Loucy (cell line): ENCODE measurements around the gene SLC27A1.

Experiments
- H2AFZ ChIP-seq: fragments of 200-600 bp; sonication (generic); 2 replicates; pipeline ENCODE4 v1.6.0; 2016; ENCODE audit warnings: antibody characterized with exemption, mild to moderate bottlenecking, low read length, moderate library complexity
- H3F3A ChIP-seq: fragments of 200-600 bp; 2 replicates; pipeline ENCODE4 v1.6.0; 2016; ENCODE audit warnings: antibody characterized with exemption, low read depth, mild to moderate bottlenecking
- H3K27me3 ChIP-seq: fragments of 200-600 bp; sonication (generic); 2 replicates; pipeline ENCODE4 v1.6.1; 2014; ENCODE audit warnings: low read length, mild to moderate bottlenecking; ENCODE audit not compliant: insufficient read depth, poor library complexity, severe bottlenecking
- H3K36me3 ChIP-seq: fragments of 200-600 bp; sonication (generic); 2 replicates; pipeline ENCODE4 v1.6.1; 2016; ENCODE audit warnings: low read length; ENCODE audit not compliant: insufficient read depth
- H3K4me1 ChIP-seq: fragments of 200-600 bp; sonication (generic); 2 replicates; pipeline ENCODE4 v1.5.1; 2014; ENCODE audit warnings: low read length, mild to moderate bottlenecking; ENCODE audit not compliant: insufficient read depth, poor library complexity, severe bottlenecking
- H3K4me2 ChIP-seq: fragments of 200-600 bp; sonication (generic); 2 replicates; pipeline ENCODE4 v1.6.0; 2014; ENCODE audit warnings: antibody characterized with exemption, low read length, low read depth, mild to moderate bottlenecking; ENCODE audit not compliant: poor library complexity, severe bottlenecking
- H3K4me3 ChIP-seq: fragments of 200-600 bp; sonication (generic); 2 replicates; pipeline ENCODE4 v1.5.1; 2014; ENCODE audit warnings: low read length, mild to moderate bottlenecking, mixed read lengths; ENCODE audit not compliant: poor library complexity, severe bottlenecking
- H3K79me2 ChIP-seq: fragments of 200-600 bp; sonication (generic); 2 replicates; pipeline ENCODE4 v1.6.1; 2014; ENCODE audit warnings: low read length; ENCODE audit not compliant: insufficient read depth
- H3K9ac ChIP-seq: fragments of 200-600 bp; sonication (generic); 2 replicates; pipeline ENCODE4 v1.6.0; 2014; ENCODE audit warnings: mild to moderate bottlenecking, low read depth, low read length, moderate library complexity; ENCODE audit not compliant: poor library complexity, severe bottlenecking
- H3K9me2 ChIP-seq: fragments of 200-600 bp; sonication (generic); replicated peaks from 2 replicates; pipeline ENCODE4 v1.6.1; 2016; ENCODE audit warnings: low read depth, low read length, mixed read lengths
- H3K9me3 ChIP-seq: fragments of 200-600 bp; sonication (generic); 2 replicates; pipeline ENCODE4 v1.6.1; 2014; ENCODE audit warnings: mild to moderate bottlenecking, antibody characterized with exemption, low read length, low read depth; ENCODE audit not compliant: insufficient read depth
- H4K20me1 ChIP-seq: fragments of 200-600 bp; sonication (generic); 2 replicates; pipeline ENCODE4 v1.6.0; 2014; ENCODE audit warnings: antibody characterized with exemption, low read length, mild to moderate bottlenecking; ENCODE audit not compliant: insufficient read depth, poor library complexity, severe bottlenecking
- EZH2phosphoT487 ChIP-seq: fragments of 200-600 bp; IDR thresholded peaks from 2 replicates; pipeline ENCODE4 v1.6.1; 2018; ENCODE audit warnings: antibody characterized with exemption, mild to moderate bottlenecking, moderate library complexity, borderline replicate concordance
- TF ChIP-seq, protein P1 (sequence below): fragments of 200-600 bp; sonication (generic); conservative IDR thresholded peaks from 2 replicates; pipeline ENCODE4 v1.5.1; 2014; ENCODE audit warnings: mild to moderate bottlenecking, antibody characterized with exemption, low read length

The SLC27A1 gene

GRCh38 chr19:17470068-17470841 lies at the start of gene SLC27A1:
Gene SLC27A1, plus strand, starts transcription at chr19:17470524. Its CDS starts 17 bp downstream, at chr19:17470541.
- no peaks in the 10 kb centered on the region; the same call in 1 of the 2 replicates for H3F3A ChIP-seq
- TF ChIP-seq, protein P1, sequence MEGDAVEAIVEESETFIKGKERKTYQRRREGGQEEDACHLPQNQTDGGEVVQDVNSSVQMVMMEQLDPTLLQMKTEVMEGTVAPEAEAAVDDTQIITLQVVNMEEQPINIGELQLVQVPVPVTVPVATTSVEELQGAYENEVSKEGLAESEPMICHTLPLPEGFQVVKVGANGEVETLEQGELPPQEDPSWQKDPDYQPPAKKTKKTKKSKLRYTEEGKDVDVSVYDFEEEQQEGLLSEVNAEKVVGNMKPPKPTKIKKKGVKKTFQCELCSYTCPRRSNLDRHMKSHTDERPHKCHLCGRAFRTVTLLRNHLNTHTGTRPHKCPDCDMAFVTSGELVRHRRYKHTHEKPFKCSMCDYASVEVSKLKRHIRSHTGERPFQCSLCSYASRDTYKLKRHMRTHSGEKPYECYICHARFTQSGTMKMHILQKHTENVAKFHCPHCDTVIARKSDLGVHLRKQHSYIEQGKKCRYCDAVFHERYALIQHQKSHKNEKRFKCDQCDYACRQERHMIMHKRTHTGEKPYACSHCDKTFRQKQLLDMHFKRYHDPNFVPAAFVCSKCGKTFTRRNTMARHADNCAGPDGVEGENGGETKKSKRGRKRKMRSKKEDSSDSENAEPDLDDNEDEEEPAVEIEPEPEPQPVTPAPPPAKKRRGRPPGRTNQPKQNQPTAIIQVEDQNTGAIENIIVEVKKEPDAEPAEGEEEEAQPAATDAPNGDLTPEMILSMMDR, result no peak
- no peak for TF ChIP-seq EZH2phosphoT487
- H3K9me3 ChIP-seq, result no peaks in the 10 kb centered on the region
- peaks cover 3% of the 10 kb centered on the region; the same call in 1 of the 2 replicates for H3K79me2 ChIP-seq
- no peaks in the 10 kb centered on the region for H3K27me3 ChIP-seq
- peak within 1 kb of the TSS; percentile 98 for H2AFZ ChIP-seq
- no peaks in the 10 kb centered on the region for H4K20me1 ChIP-seq
- peak within 1 kb of the TSS; percentile 78 for H3K4me2 ChIP-seq
- peak within 1 kb of the TSS; percentile 59 for H3K9ac ChIP-seq
- H3K9me2 ChIP-seq, result no peaks in the 10 kb centered on the region
- H3K36me3 ChIP-seq, result no peaks in the 10 kb centered on the region
- H3K4me1 ChIP-seq, result peaks cover 25% of the 10 kb centered on the region
- H3K4me3 ChIP-seq, result peak within 1 kb of the TSS; percentile 82

DNA sequence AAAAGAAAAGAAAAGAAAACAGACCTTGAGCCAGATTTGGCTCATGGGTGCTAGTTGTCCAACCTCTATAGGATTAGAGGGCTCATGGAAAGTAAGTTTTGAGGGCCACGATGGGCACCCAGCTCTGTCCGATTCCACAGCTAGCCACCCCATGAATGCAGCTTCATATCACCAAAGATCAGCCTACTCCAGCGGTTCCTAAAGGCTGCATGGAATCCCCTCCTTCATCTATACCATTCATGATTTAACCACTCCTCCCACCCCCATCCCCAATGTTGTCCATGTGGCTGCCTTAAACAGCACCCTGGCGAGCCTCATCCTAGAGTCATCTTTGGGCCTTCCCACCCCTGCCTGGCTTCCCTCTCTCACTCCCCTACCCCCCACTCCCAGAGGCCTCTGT lies 48.4 kb upstream of the SLC27A1 start:
- no peak for TF ChIP-seq EZH2phosphoT487
- TF ChIP-seq, protein P1, result no peak
- no peak overlapping the region for H2AFZ ChIP-seq
- peaks cover 23% of the 10 kb centered on the region for H3K4me1 ChIP-seq
- no peak overlapping the region for H3K4me2 ChIP-seq
- H3K79me2 ChIP-seq, result peaks cover 14% of the 10 kb centered on the region
- H3F3A ChIP-seq, result no peaks in the 10 kb centered on the region
- no peaks in the 10 kb centered on the region for H3K27me3 ChIP-seq
- no peaks in the 10 kb centered on the region for H3K9me2 ChIP-seq
- H3K9ac ChIP-seq, result no peak overlapping the region
- no peaks in the 10 kb centered on the region for H4K20me1 ChIP-seq
- H3K4me3 ChIP-seq, result no peak overlapping the region
- no peaks in the 10 kb centered on the region for H3K9me3 ChIP-seq
- no peaks in the 10 kb centered on the region for H3K36me3 ChIP-seq

DNA sequence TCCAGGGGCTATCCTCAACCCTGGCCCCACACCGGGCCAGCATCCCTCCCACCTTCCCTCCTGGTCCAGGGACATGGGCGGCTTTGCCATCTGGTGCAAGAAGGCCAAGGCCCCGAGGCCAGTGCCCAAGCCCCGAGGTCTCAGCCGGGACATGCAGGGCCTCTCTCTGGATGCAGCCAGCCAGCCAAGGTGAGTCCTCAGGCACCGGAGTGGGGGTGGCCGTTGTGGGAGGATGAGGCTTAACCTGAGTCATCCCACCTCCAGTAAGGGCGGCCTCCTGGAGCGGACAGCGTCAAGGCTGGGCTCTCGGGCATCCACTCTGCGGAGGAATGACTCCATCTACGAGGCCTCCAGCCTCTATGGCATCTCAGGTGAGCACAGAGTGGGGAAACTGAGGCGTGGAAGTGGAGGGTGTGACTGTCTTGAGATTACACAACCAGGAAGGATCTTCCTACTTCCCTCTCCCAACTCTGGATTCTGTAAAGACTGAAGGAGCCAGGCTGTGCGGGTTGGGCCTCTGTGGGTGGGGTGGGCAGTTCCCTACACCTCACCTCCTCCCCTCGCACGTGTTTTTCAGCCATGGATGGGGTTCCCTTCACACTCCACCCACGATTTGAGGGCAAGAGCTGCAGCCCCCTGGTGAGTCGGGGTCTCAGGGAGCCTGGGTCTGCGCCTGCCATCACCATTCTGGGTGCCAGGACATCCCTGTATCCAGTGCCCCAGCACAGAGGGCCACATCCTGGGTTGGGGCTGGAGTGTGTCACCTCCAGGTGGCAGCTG lies 46.7 kb upstream of the SLC27A1 start:
- Histone ChIP-seq H3K9ac (no peak overlapping the region), H3K27me3 (no peaks in the 10 kb centered on the region), H3K9me3 (no peaks in the 10 kb centered on the region), H3K4me3 (no peak overlapping the region), H2AFZ (no peak overlapping the region), H3K79me2 (peaks cover 14% of the 10 kb centered on the region), H3F3A (no peaks in the 10 kb centered on the region), H3K36me3 (no peaks in the 10 kb centered on the region), H3K9me2 (no peaks in the 10 kb centered on the region), H3K4me1 (peaks cover 22% of the 10 kb centered on the region), H4K20me1 (no peaks in the 10 kb centered on the region), H3K4me2 (no peak overlapping the region)
- TF ChIP-seq, protein P1, result no peak
- no peak for TF ChIP-seq EZH2phosphoT487
